GM19193 (cell line): ENCODE measurements around the gene ELMO1.

ENCODE experiments used
- POLR2A ChIP-seq: IDR thresholded peaks from 4 replicates; pipeline ENCODE4 v1.6.1; 2011; ENCODE audit not compliant: insufficient read depth, insufficient read length; ENCODE audit errors: extremely low read depth

The ELMO1 gene

GRCh38 chr7:37180828-37181549 is 267.7 kb downstream of the ELMO1 start:
- TF ChIP-seq POLR2A = no peak

GRCh38 chr7:37176079-37176478 is 272.6 kb downstream of the ELMO1 start:
- TF ChIP-seq POLR2A = no peak

- no peak for TF ChIP-seq POLR2A
These were observed 274.2 kb downstream of the ELMO1 start for GRCh38 chr7:37174460-37174859.

- TF ChIP-seq POLR2A = no peak
These were observed 275.0 kb downstream of the ELMO1 start for GRCh38 chr7:37173670-37174069.

GRCh38 chr7:37162106-37162505 is 286.6 kb downstream of the ELMO1 start:
- TF ChIP-seq POLR2A = no peak

- TF ChIP-seq POLR2A = no peak
These were observed 288.0 kb downstream of the ELMO1 start for GRCh38 chr7:37160656-37161055.

GRCh38 chr7:37153376-37153775 is 295.3 kb downstream of the ELMO1 start:
- no peak for TF ChIP-seq POLR2A

GRCh38 chr7:37151741-37152413 is 296.8 kb downstream of the ELMO1 start:
- no peak for TF ChIP-seq POLR2A

- TF ChIP-seq POLR2A = no peak
These were observed 297.8 kb downstream of the ELMO1 start for GRCh38 chr7:37150856-37151255.

- no peak for TF ChIP-seq POLR2A
These were observed 298.5 kb downstream of the ELMO1 start for GRCh38 chr7:37150180-37150579.

- TF ChIP-seq POLR2A = no peak
These were observed 298.9 kb downstream of the ELMO1 start for GRCh38 chr7:37149773-37150124.

- no peak for TF ChIP-seq POLR2A
These were observed 299.5 kb downstream of the ELMO1 start for GRCh38 chr7:37149051-37149772.

GRCh38 chr7:37145682-37146081 is 303.0 kb downstream of the ELMO1 start:
- no peak for TF ChIP-seq POLR2A

- TF ChIP-seq POLR2A = no peak
These were observed 304.2 kb downstream of the ELMO1 start for GRCh38 chr7:37144423-37144822.

GRCh38 chr7:37142958-37143357 is 305.7 kb downstream of the ELMO1 start:
- no peak for TF ChIP-seq POLR2A

GRCh38 chr7:37141742-37142141 is 306.9 kb downstream of the ELMO1 start:
- no peak for TF ChIP-seq POLR2A
